ENCODE measurements around the gene CFP. TPM values are rescaled to one million over a fixed set of nuclear protein-coding genes. Genes with fewer than 3 reads are reported as not detected.

CFP gene
- total and polyA plus RNA-seq, 2 of the 13 experiments (the other 11 are each of a cell fraction or from before 2014, with no cell fraction given), result 0.01 TPM; not detected in 1

DNA sequence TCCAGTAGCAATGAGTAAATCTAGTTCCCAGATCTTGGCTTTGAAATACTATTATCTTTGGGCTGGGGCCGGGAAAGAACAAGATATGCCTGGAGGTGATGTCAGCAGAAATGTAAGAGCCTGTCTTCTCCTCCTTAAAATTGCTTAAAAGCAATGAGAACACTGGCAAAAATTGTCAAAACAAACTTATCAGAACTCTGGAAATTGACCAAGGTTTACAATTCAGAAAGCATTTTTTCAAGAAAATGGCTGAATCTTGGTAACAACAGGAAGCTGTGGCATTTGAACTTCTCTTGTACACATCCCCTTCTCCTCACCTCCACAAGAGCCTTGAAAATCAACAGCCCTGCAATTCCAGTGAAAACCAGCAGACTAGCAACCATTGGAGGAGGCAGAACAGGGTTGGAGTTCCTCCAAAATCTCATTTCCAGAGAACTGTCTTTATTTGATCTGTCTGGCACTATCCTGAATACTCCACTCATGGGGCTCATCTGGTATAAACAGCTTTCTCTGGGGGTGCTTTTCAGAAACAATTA is 33.9 kb downstream of the CFP start:
- FAIRE-seq (no peak), ATAC-seq (no peak), DNase-seq (ENCODE audit: low spot score) (no peak)
- TF ChIP-seq SYNCRIP (IDR thresholded peaks at IDR 0.05; ENCODE audit: insufficient read depth, low read depth, low read length) (no peak), NONO (IDR thresholded peaks at IDR 0.05) (no peak), NONO (CRISPR knock-in tag; conservative IDR thresholded peaks at IDR 0.05) (no peak), ZNF232 (CRISPR knock-in tag; IDR thresholded peaks at IDR 0.05; ENCODE audit: borderline replicate concordance) (no peak), ZNF740 (CRISPR knock-in tag; IDR thresholded peaks at IDR 0.05) (no peak), ASH2L (IDR thresholded peaks at IDR 0.05; ENCODE audit: insufficient read length, low read depth, low read length) (no peak), ZNF7 (CRISPR knock-in tag; IDR thresholded peaks at IDR 0.05) (no peak)
- TF ChIP-seq, protein P1, sequence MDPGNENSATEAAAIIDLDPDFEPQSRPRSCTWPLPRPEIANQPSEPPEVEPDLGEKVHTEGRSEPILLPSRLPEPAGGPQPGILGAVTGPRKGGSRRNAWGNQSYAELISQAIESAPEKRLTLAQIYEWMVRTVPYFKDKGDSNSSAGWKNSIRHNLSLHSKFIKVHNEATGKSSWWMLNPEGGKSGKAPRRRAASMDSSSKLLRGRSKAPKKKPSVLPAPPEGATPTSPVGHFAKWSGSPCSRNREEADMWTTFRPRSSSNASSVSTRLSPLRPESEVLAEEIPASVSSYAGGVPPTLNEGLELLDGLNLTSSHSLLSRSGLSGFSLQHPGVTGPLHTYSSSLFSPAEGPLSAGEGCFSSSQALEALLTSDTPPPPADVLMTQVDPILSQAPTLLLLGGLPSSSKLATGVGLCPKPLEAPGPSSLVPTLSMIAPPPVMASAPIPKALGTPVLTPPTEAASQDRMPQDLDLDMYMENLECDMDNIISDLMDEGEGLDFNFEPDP (CRISPR knock-in tag; conservative IDR thresholded peaks at IDR 0.05), result no peak
- TF ChIP-seq, protein P2, sequence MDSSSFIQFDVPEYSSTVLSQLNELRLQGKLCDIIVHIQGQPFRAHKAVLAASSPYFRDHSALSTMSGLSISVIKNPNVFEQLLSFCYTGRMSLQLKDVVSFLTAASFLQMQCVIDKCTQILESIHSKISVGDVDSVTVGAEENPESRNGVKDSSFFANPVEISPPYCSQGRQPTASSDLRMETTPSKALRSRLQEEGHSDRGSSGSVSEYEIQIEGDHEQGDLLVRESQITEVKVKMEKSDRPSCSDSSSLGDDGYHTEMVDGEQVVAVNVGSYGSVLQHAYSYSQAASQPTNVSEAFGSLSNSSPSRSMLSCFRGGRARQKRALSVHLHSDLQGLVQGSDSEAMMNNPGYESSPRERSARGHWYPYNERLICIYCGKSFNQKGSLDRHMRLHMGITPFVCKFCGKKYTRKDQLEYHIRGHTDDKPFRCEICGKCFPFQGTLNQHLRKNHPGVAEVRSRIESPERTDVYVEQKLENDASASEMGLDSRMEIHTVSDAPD (CRISPR knock-in tag; IDR thresholded peaks at IDR 0.05), result no peak
- TF ChIP-seq, protein P3, sequence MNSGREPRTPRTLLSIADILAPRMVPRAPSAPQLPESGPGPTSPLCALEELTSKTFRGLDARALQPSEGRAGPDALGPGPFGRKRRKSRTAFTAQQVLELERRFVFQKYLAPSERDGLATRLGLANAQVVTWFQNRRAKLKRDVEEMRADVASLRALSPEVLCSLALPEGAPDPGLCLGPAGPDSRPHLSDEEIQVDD (CRISPR knock-in tag; IDR thresholded peaks at IDR 0.05; ENCODE audit: borderline replicate concordance), result no peak
- Histone ChIP-seq H3K9ac (ENCODE audit: insufficient read depth, low read depth, low read length) (no peak overlapping the region), H3K27ac (ENCODE audit: extremely low read length, insufficient read depth, low read length) (no peak overlapping the region), H3K4me2 (ENCODE audit: low read depth, low read length) (no peak overlapping the region), H3K79me2 (ENCODE audit: insufficient read depth, low read length) (no peaks in the 10 kb centered on the region), H3K9me3 (ENCODE audit: low read length) (no peaks in the 10 kb centered on the region), H3K4me1 (ENCODE audit: insufficient read depth, low read length) (no peaks in the 10 kb centered on the region), H3K4me3 (replicated peaks in 1 of 3; ENCODE audit: insufficient read depth in 1 of 3, low read depth in 2 of 3, low read length in 3 of 3) (no peak overlapping the region), H2AFZ (ENCODE audit: low read length) (no peak overlapping the region), H3K27me3 (ENCODE audit: control insufficient read depth in 1 of 2, insufficient read depth in 2 of 2, low read length in 2 of 2) (no peaks in the 10 kb centered on the region; a peak in 1 of 5 replicates), H4K20me1 (ENCODE audit: insufficient read depth, low read length) (no peaks in the 10 kb centered on the region), H3K36me3 (replicated peaks in 1 of 2; ENCODE audit: control insufficient read depth in 1 of 2, insufficient read depth in 2 of 2, low read length in 2 of 2) (no peaks in the 10 kb centered on the region)
- ChIA-PET CTCF (ENCODE audit: low intra/inter-chr PET ratio, low total read pairs) (no interaction called here), POLR2A (no interaction called here)
- intact Hi-C loops (cut with micrococcal nuclease; ENCODE audit: unreplicated experiment), result no loop called here
- in situ Hi-C loops (cut with HindIII; ENCODE audit: extremely low pct_ligation_motif_present, low pct_unique_long_range_greater_than_20kb), result no loop called here
- 8% methylated on average over 1 of the region's 1 CpG for WGBS (ENCODE audit: low lambda C conversion rate)
- BruUV-seq (replicated peaks), result no TSS peak

Data from HepG2 (cell line).